Erythroblast (primary cell): ENCODE results near the gene LRBA.

ENCODE experiments used
- GATA1 ChIP-seq: IDR thresholded peaks from 2 replicates; pipeline ENCODE4 v1.6.1; 2011; ENCODE audit warnings: low read depth, mild to moderate bottlenecking, control low read depth, low read length, moderate library complexity
- POLR2A ChIP-seq: IDR thresholded peaks from 2 replicates; pipeline ENCODE4 v1.6.1; 2011; ENCODE audit warnings: mild to moderate bottlenecking, low read length

- no peak for TF ChIP-seq POLR2A
- TF ChIP-seq GATA1 = no peak
Measured at GRCh38 chr4:150960079-150960478, 55.0 kb downstream of the LRBA start.
